Measurements from ENCODE around the gene ARHGDIB. TPM values are rescaled to one million over a fixed set of nuclear protein-coding genes. Genes with fewer than 3 reads are reported as not detected.
A peak's percentile ranks its signal among the peaks of the same experiment; 100 is the strongest.

Gene ARHGDIB
- total and polyA plus RNA-seq, 10 of the 15 experiments (the other 5 are each of a cell fraction or from before 2014, with no cell fraction given) = 796 to 2,849 (median 1,346) TPM

DNA sequence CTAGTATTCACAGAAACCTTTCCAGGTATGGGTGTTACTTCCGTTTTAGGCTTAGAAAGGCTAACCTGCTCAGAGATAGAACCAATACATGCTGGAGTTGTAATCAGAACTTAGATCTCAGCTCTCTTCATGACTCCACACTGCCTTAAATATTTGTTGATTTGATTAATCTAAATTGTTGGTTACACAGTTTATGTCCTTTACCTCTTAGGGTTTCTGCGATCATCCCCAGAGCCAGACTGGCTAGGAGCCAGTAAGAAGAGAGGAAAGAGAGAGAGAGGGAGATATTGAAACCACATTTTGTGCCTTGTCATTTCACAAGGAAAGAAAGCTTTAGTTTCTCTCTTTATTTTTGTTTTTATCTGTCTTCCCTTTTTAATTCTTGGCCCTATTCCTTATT lies 58.9 kb downstream of the ARHGDIB start:
- no peaks in the 10 kb centered on the region for H3K27me3 ChIP-seq (replicated peaks in 1 of 2; ENCODE audit: control insufficient read depth in 2 of 2, insufficient read depth in 2 of 2, low read length in 1 of 2)
- in situ Hi-C loops (cut with MboI) (no loop called here), intact Hi-C loops (cut with micrococcal nuclease; ENCODE audit: unreplicated experiment) (no loop called here)
- ChIA-PET RAD21 (ENCODE audit: unreplicated experiment) (no interaction called here), SMC1A (ENCODE audit: uncharacterized antibody, unreplicated experiment) (interaction anchor here (0.7 to 2.1 kb wide), 10 partner anchors 11 to 100 kb away, joined by 3 to 6 read pairs (median 4); partner anchors contain the start of gene WBP11), POLR2A (interaction anchor here (0.6 kb wide), 1 partner anchor 117 kb away, joined by 3 read pairs; no protein-coding TSS in a partner anchor), CTCF (interaction anchor here (0.7 to 2.1 kb wide), 6 partner anchors 8 to 109 kb away, joined by 4 to 7 read pairs (median 6); no protein-coding TSS in a partner anchor)
- TF ChIP-seq BHLHE40 (IDR thresholded peaks at IDR 0.05; ENCODE audit: borderline replicate concordance in 1 of 2, low read depth in 2 of 2, low read length in 1 of 2) (no peak), NFIC (IDR thresholded peaks at IDR 0.05; ENCODE audit: low read depth, low read length) (no peak), SRF (IDR thresholded peaks at IDR 0.05; ENCODE audit: low read depth in 2 of 2, low read length in 2 of 2) (peak; percentile 28 to 54; a peak in 1 of 4 replicates), SIX5 (IDR thresholded peaks at IDR 0.05; ENCODE audit: low read depth, low read length, severe bottlenecking) (no peak)
- no peak overlapping the region for H3K27ac ChIP-seq (ENCODE audit: control insufficient read depth, insufficient read depth)
- no TSS peak for BruUV-seq (replicated peaks)
- H3K4me2 ChIP-seq (ENCODE audit: control insufficient read depth, insufficient read depth) = no peak overlapping the region; the same call in 1 of the 2 replicates
- peaks cover 4% of the 10 kb centered on the region; the same call in 1 of the 2 replicates for H3K4me1 ChIP-seq (ENCODE audit: control insufficient read depth, insufficient read depth, low read length)
- ATAC-seq = 0 out of 3 replicates have a peak, but pooled peaks have one; percentile 24
- no peak overlapping the region for H3K4me3 ChIP-seq
- no peak overlapping the region for H2AFZ ChIP-seq (ENCODE audit: control insufficient read depth, low read depth, low read length)
- H3K9me3 ChIP-seq (replicated peaks; ENCODE audit: control insufficient read depth, insufficient read depth, low read length) = no peaks in the 10 kb centered on the region
- WGBS (ENCODE audit: insufficient coverage, insufficient replicate concordance, low lambda C conversion rate, missing lambda C conversion rate) = 65% methylated on average over 2 of the region's 2 CpGs
- H3K9ac ChIP-seq (ENCODE audit: control insufficient read depth, insufficient read depth, low read length) = no peak overlapping the region
- FAIRE-seq = no peak
- H3K36me3 ChIP-seq (ENCODE audit: control insufficient read depth in 2 of 2, insufficient read depth in 2 of 2, low read length in 1 of 2) = no peaks in the 10 kb centered on the region
- no peaks in the 10 kb centered on the region for H3K79me2 ChIP-seq (ENCODE audit: control insufficient read depth, insufficient read depth, low read length)
- DNase-seq (ENCODE audit: low read depth, low spot score) = no peak
- no peaks in the 10 kb centered on the region for H4K20me1 ChIP-seq (ENCODE audit: control insufficient read depth, insufficient read depth)

DNA sequence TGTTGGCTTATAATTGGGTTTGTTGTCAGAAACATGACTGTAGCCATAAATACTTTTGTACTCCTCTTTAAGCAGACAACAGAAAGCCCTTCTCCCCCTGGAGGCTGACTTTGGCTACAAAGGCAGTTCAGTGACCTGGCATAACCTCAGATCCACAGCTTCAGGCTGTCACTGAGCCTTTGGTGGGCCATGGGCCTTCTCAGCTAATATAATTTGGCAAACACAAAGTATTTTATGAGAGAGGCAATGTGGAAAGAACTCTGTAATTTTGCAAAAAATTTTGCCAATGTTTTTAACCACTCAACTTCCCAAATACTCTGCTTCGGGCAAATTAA lies 60.2 kb downstream of the ARHGDIB start:
- no peaks in the 10 kb centered on the region for H3K9me3 ChIP-seq (replicated peaks; ENCODE audit: control insufficient read depth, insufficient read depth, low read length)
- no peak for DNase-seq (ENCODE audit: low read depth, low spot score)
- intact Hi-C loops (cut with micrococcal nuclease; ENCODE audit: unreplicated experiment) (no loop called here), in situ Hi-C loops (cut with MboI) (no loop called here)
- no peaks in the 10 kb centered on the region for H3K27me3 ChIP-seq (replicated peaks in 1 of 2; ENCODE audit: control insufficient read depth in 2 of 2, insufficient read depth in 2 of 2, low read length in 1 of 2)
- H2AFZ ChIP-seq (ENCODE audit: control insufficient read depth, low read depth, low read length) = no peak overlapping the region
- no peaks in the 10 kb centered on the region for H3K79me2 ChIP-seq (ENCODE audit: control insufficient read depth, insufficient read depth, low read length)
- ChIA-PET SMC1A (ENCODE audit: uncharacterized antibody, unreplicated experiment) (no interaction called here), CTCF (no interaction called here), RAD21 (ENCODE audit: unreplicated experiment) (interaction anchor here (1.9 kb wide), 1 partner anchor 53 kb away, joined by 5 read pairs; no protein-coding TSS in a partner anchor), POLR2A (no interaction called here)
- peaks cover 4% of the 10 kb centered on the region; the same call in 1 of the 2 replicates for H3K4me1 ChIP-seq (ENCODE audit: control insufficient read depth, insufficient read depth, low read length)
- no peak overlapping the region for H3K4me2 ChIP-seq (ENCODE audit: control insufficient read depth, insufficient read depth)
- no peaks in the 10 kb centered on the region for H3K36me3 ChIP-seq (ENCODE audit: control insufficient read depth in 2 of 2, insufficient read depth in 2 of 2, low read length in 1 of 2)
- no peak for TF ChIP-seq ZNF24 (IDR thresholded peaks at IDR 0.05)
- no peak for TF ChIP-seq BACH1 (IDR thresholded peaks at IDR 0.05; ENCODE audit: borderline replicate concordance)
- FAIRE-seq = no peak
- no peaks in the 10 kb centered on the region for H4K20me1 ChIP-seq (ENCODE audit: control insufficient read depth, insufficient read depth)
- no peak overlapping the region for H3K9ac ChIP-seq (ENCODE audit: control insufficient read depth, insufficient read depth, low read length)
- H3K27ac ChIP-seq (ENCODE audit: control insufficient read depth, insufficient read depth) = no peak overlapping the region
- no TSS peak for BruUV-seq (replicated peaks)
- H3K4me3 ChIP-seq = no peak overlapping the region
- 94% methylated on average over 1 of the region's 1 CpG for WGBS (ENCODE audit: insufficient coverage, insufficient replicate concordance, low lambda C conversion rate, missing lambda C conversion rate)
- no peak; the same call in 2 of the 3 replicates for ATAC-seq

All from GM12878 (cell line).